Panc1 (cell line): ENCODE measurements around the gene KCNAB1. TPM values are rescaled to one million over a fixed set of nuclear protein-coding genes. Genes with fewer than 3 reads are reported as not detected.

Experiments used
- ATAC-seq: fragments of 200-7000 bp; cut with Tn5 transposase; 2 replicates; pipeline ENCODE4 v1.9.1; 2020; ENCODE audit warnings: mild to moderate bottlenecking, moderate library complexity
- BruUV-seq: library from RNA; stranded (reverse); fragments of 400-500 nt; replicated peaks from 2 replicates; lab custom pipeline; 2021; lab: Mats Ljungman, UMichigan
- CTCF ChIA-PET: fragments of 300-600 bp; sonication (Branson Sonifier 250); formaldehyde crosslinking; loops from one replicate; lab custom pipeline; 2022; ENCODE audit warnings: antibody characterized with exemption; lab: Charles Lee
- POLR2A ChIA-PET: fragments of 300-600 bp; sonication (Branson Sonifier 250); formaldehyde crosslinking; loops from one replicate; lab custom pipeline; 2022; ENCODE audit warnings: antibody characterized with exemption; lab: Charles Lee
- DNase-seq: peaks from one replicate; pipeline ENCODE4 v3.0.0-alpha.2; 2010; ENCODE audit warnings: low read depth, low spot score
- H3K27ac ChIP-seq: 2 replicates; pipeline ENCODE4 v1.5.1; 2011; ENCODE audit warnings: mild to moderate bottlenecking, low read length, inconsistent platforms
- H3K27me3 ChIP-seq: fragments of 200-500 bp; sonication (Bioruptor generic); 2 replicates; pipeline ENCODE4 v1.6.0; 2014; ENCODE audit warnings: low read length, inconsistent platforms; ENCODE audit not compliant: control insufficient read depth, insufficient read depth
- H3K36me3 ChIP-seq: fragments of 200-500 bp; sonication (Bioruptor generic); 2 replicates; pipeline ENCODE4 v1.5.1; 2014; ENCODE audit warnings: inconsistent platforms, mild to moderate bottlenecking, low read length, moderate library complexity; ENCODE audit not compliant: control insufficient read depth, insufficient read depth
- H3K4me1 ChIP-seq: 2 replicates; pipeline ENCODE4 v1.5.1; 2011; ENCODE audit warnings: inconsistent platforms, mild to moderate bottlenecking, low read length, moderate library complexity; ENCODE audit not compliant: control insufficient read depth, insufficient read depth
- H3K4me3 ChIP-seq, 2 experiments: 2 replicates each; pipeline ENCODE4 v1.5.1; 2011 to 2012; ENCODE audit warnings: low read depth in 2 of 2, low read length in 2 of 2, mild to moderate bottlenecking in 2 of 2, inconsistent platforms in 1 of 2, moderate library complexity in 1 of 2
- H3K9me3 ChIP-seq: fragments of 200-500 bp; sonication (Bioruptor generic); 2 replicates; pipeline ENCODE4 v1.5.1; 2014; ENCODE audit warnings: low read depth, mild to moderate bottlenecking, inconsistent platforms, low read length, moderate library complexity; ENCODE audit not compliant: control insufficient read depth, insufficient read depth
- CTCF ChIP-seq: fragments of 450-650 bp; IDR thresholded peaks from 2 replicates; pipeline ENCODE4 v1.5.1; 2017; ENCODE audit warnings: mild to moderate bottlenecking
- POLR2AphosphoS5 ChIP-seq: IDR thresholded peaks from 2 replicates; pipeline ENCODE4 v1.6.1; 2012; ENCODE audit warnings: mild to moderate bottlenecking, low read depth, low read length, moderate library complexity
- REST ChIP-seq, 2 experiments: IDR thresholded peaks; 2 replicates each; pipeline ENCODE4 v1.6.1; 2011 to 2012; ENCODE audit warnings: low read depth in 2 of 2, control low read depth in 1 of 2, low read length in 1 of 2, mild to moderate bottlenecking in 1 of 2, moderate library complexity in 1 of 2; ENCODE audit not compliant: insufficient read depth in 1 of 2
- SIN3A ChIP-seq: IDR thresholded peaks from 2 replicates; pipeline ENCODE4 v1.6.1; 2012; ENCODE audit warnings: low read depth, mild to moderate bottlenecking, low read length, moderate library complexity, borderline replicate concordance; ENCODE audit not compliant: insufficient read depth
- TCF7L2 ChIP-seq: IDR thresholded peaks from 2 replicates; pipeline ENCODE4 v1.6.1; 2011; ENCODE audit warnings: mild to moderate bottlenecking, low read depth, low read length, inconsistent platforms
- in situ Hi-C: cut with HindIII; loops from 2 replicates; pipeline ENCODE4 v1.10.0; 2016; ENCODE audit warnings: low sequenced_read_pairs, low pct_unique_long_range_greater_than_20kb
- intact Hi-C: fragments of 100-400 bp; cut with micrococcal nuclease; formaldehyde crosslinking; loops from one replicate; pipeline ENCODE4 v1.10.0; 2022; ENCODE audit not compliant: unreplicated experiment
- total RNA-seq: library from RNA; stranded (reverse); gene quantifications from one replicate; pipeline ENCODE4 v1.2.1, GENCODE V29; 2021; ENCODE audit not compliant: unreplicated experiment

Gene KCNAB1
- total RNA-seq, 1 experiment from 2014 or later = not detected

GRCh38 chr3:156536524-156537316 is 416.3 kb downstream of the KCNAB1 start:
- ChIA-PET POLR2A (no interaction called here), CTCF (no interaction called here)
- TF ChIP-seq TCF7L2 (no peak), POLR2AphosphoS5 (no peak), SIN3A (no peak), REST (IDR thresholded peaks at IDR 0.05; ENCODE audit: insufficient read depth in 1 of 2, low read depth in 2 of 2, low read length in 1 of 2) (no peak), CTCF (no peak)
- Histone ChIP-seq H3K27me3 (no peaks in the 10 kb centered on the region), H3K4me1 (no peaks in the 10 kb centered on the region), H3K27ac (no peak overlapping the region), H3K36me3 (peaks cover 6% of the 10 kb centered on the region), H3K4me3 (no peak overlapping the region), H3K9me3 (no peaks in the 10 kb centered on the region)
- intact Hi-C loops (loop anchor here (10.0 kb wide), 2 partner anchors 542 to 598 kb away; no protein-coding TSS in a partner anchor), in situ Hi-C loops (no loop called here)
- ATAC-seq = no peak
- DNase-seq = no peak
- no TSS peak for BruUV-seq

- Histone ChIP-seq H3K36me3 (peaks cover 24% of the 10 kb centered on the region), H3K9me3 (no peaks in the 10 kb centered on the region), H3K27me3 (no peaks in the 10 kb centered on the region), H3K4me1 (no peaks in the 10 kb centered on the region), H3K4me3 (no peak overlapping the region), H3K27ac (no peak overlapping the region)
- TF ChIP-seq POLR2AphosphoS5 (no peak), CTCF (no peak), REST (IDR thresholded peaks at IDR 0.05; ENCODE audit: insufficient read depth in 1 of 2, low read depth in 2 of 2, low read length in 1 of 2) (no peak), TCF7L2 (no peak), SIN3A (no peak)
- POLR2A ChIA-PET = no interaction called here
- ATAC-seq (no peak), DNase-seq (no peak)
- BruUV-seq = no TSS peak
- CTCF ChIA-PET = no interaction called here
- intact Hi-C loops = loop anchor here (10.0 kb wide), 2 partner anchors 544 to 596 kb away; no protein-coding TSS in a partner anchor
- in situ Hi-C loops = no loop called here
Measured at GRCh38 chr3:156539051-156539450, 418.7 kb downstream of the KCNAB1 start.
